ENCODE measurements around the gene APH1A. TPM values are rescaled to one million over a fixed set of nuclear protein-coding genes. Genes with fewer than 3 reads are reported as not detected.

APH1A gene
- total RNA-seq, 2 donors from 2014 or later: 128 to 129 TPM

- peak overlapping the region; percentile 9 to 91 for H3K4me3 Mint-ChIP-seq
Observed at GRCh38 chr1:150283260-150283659, 14.4 kb upstream of the APH1A start.

GRCh38 chr1:150282558-150282958, 13.7 kb upstream of the APH1A start:
- no peak for DNase-seq
- Mint-ChIP-seq H3K4me1 (ENCODE audit: low read depth) (peaks cover 30% of the 10 kb centered on the region), H3K27me3 (ENCODE audit: low read depth) (peaks cover 5% of the 10 kb centered on the region), H3K9me3 (no peaks in the 10 kb centered on the region), H3K36me3 (ENCODE audit: insufficient read depth in 2 of 2) (peaks cover 0 to 2% of the 10 kb centered on the region in 2 donors), H3K4me3 (peak overlapping the region; percentile 86 to 91), H3K27ac (no peak overlapping the region)
- no peak for ATAC-seq (replicated peaks in 1 of 2)

More at GRCh38 chr1:150283260-150283659, 14.4 kb upstream of the APH1A start:
- H3K36me3 Mint-ChIP-seq (ENCODE audit: insufficient read depth in 2 of 2): peaks cover 0 to 2% of the 10 kb centered on the region in 2 donors
- no peak overlapping the region for H3K27ac Mint-ChIP-seq
- peaks cover 30% of the 10 kb centered on the region for H3K4me1 Mint-ChIP-seq (ENCODE audit: low read depth)
- no peaks in the 10 kb centered on the region for H3K9me3 Mint-ChIP-seq
- H3K27me3 Mint-ChIP-seq (ENCODE audit: low read depth): peaks cover 5% of the 10 kb centered on the region
- ATAC-seq (replicated peaks in 1 of 2) (no peak), DNase-seq (no peak)

GRCh38 chr1:150281758-150282557, 13.1 kb upstream of the APH1A start, which contains the start of gene CIART:
TSS of gene CIART (plus strand) at chr1:150282554. CDS start at chr1:150283268, 714 bp downstream.
- peak; percentile 97 for ATAC-seq (replicated peaks in 1 of 2)
- Mint-ChIP-seq H3K9me3 (no peaks in the 10 kb centered on the region), H3K4me3 (peak within 1 kb of the TSS; percentile 86 to 91), H3K27ac (peak within 1 kb of the TSS; percentile 72), H3K36me3 (ENCODE audit: insufficient read depth in 2 of 2) (peaks cover 0 to 2% of the 10 kb centered on the region in 2 donors), H3K4me1 (ENCODE audit: low read depth) (peaks cover 30% of the 10 kb centered on the region), H3K27me3 (ENCODE audit: low read depth) (peaks cover 5% of the 10 kb centered on the region)
- peak; percentile 72 to 79 for DNase-seq

- peak; percentile 47 to 55 for ATAC-seq (replicated peaks in 1 of 2)
- peak overlapping the region; percentile 86 to 91 for H3K4me3 Mint-ChIP-seq
- peaks cover 5% of the 10 kb centered on the region for H3K27me3 Mint-ChIP-seq (ENCODE audit: low read depth)
- peak overlapping the region; percentile 72 for H3K27ac Mint-ChIP-seq
- H3K36me3 Mint-ChIP-seq (ENCODE audit: insufficient read depth in 2 of 2): peaks cover 0 to 2% of the 10 kb centered on the region in 2 donors
- peak; percentile 66 to 71 for DNase-seq
- H3K9me3 Mint-ChIP-seq: no peaks in the 10 kb centered on the region
- peaks cover 30% of the 10 kb centered on the region for H3K4me1 Mint-ChIP-seq (ENCODE audit: low read depth)
Observed at GRCh38 chr1:150281221-150281757, 12.5 kb upstream of the APH1A start.

GRCh38 chr1:150280138-150280707, 11.4 kb upstream of the APH1A start:
- ATAC-seq (replicated peaks in 1 of 2) (no peak), DNase-seq (no peak)
- Mint-ChIP-seq H3K9me3 (no peaks in the 10 kb centered on the region), H3K4me1 (ENCODE audit: low read depth) (peaks cover 30% of the 10 kb centered on the region), H3K4me3 (peak overlapping the region in 1 of 2 donors; percentile 60), H3K36me3 (ENCODE audit: insufficient read depth in 2 of 2) (peaks cover 0 to 2% of the 10 kb centered on the region in 2 donors), H3K27me3 (ENCODE audit: low read depth) (peaks cover 5% of the 10 kb centered on the region), H3K27ac (no peak overlapping the region)

- Mint-ChIP-seq H3K27ac (no peak overlapping the region), H3K4me1 (ENCODE audit: low read depth) (peaks cover 14% of the 10 kb centered on the region), H3K36me3 (ENCODE audit: insufficient read depth in 2 of 2) (no peaks in the 10 kb centered on the region), H3K27me3 (ENCODE audit: low read depth) (no peaks in the 10 kb centered on the region), H3K9me3 (no peaks in the 10 kb centered on the region), H3K4me3 (no peak overlapping the region)
- ATAC-seq (replicated peaks in 1 of 2) (no peak), DNase-seq (no peak)
Observed at GRCh38 chr1:150273311-150273710, 4.5 kb upstream of the APH1A start.

- Mint-ChIP-seq H3K9me3 (no peaks in the 10 kb centered on the region), H3K27me3 (ENCODE audit: low read depth) (no peaks in the 10 kb centered on the region), H3K36me3 (ENCODE audit: insufficient read depth in 2 of 2) (peaks cover 5 to 7% of the 10 kb centered on the region in 2 donors), H3K4me3 (no peak overlapping the region), H3K27ac (no peak overlapping the region), H3K4me1 (ENCODE audit: low read depth) (peaks cover 30% of the 10 kb centered on the region)
- no peak for DNase-seq
- no peak for ATAC-seq (replicated peaks in 1 of 2)
Observed at GRCh38 chr1:150271291-150271959, 2.6 kb upstream of the APH1A start.

- Mint-ChIP-seq H3K9me3 (no peaks in the 10 kb centered on the region), H3K27ac (peak overlapping the region; percentile 92), H3K4me3 (peak overlapping the region; percentile 98 to 99), H3K36me3 (ENCODE audit: insufficient read depth in 2 of 2) (peaks cover 5 to 15% of the 10 kb centered on the region in 2 donors), H3K27me3 (ENCODE audit: low read depth) (no peaks in the 10 kb centered on the region), H3K4me1 (ENCODE audit: low read depth) (peaks cover 30% of the 10 kb centered on the region)
- no peak for ATAC-seq (replicated peaks in 1 of 2)
- DNase-seq: no peak
Observed at GRCh38 chr1:150269451-150269850, 635 bp upstream of the APH1A start.

GRCh38 chr1:150268340-150268704, 494 bp downstream of the APH1A start:
- peak overlapping the region; percentile 98 to 99 for H3K4me3 Mint-ChIP-seq
- H3K9me3 Mint-ChIP-seq: no peaks in the 10 kb centered on the region
- peak; percentile 42 to 45 for DNase-seq
- peak; percentile 48 to 53 for ATAC-seq (replicated peaks in 1 of 2)
- peak overlapping the region; percentile 94 for H3K27ac Mint-ChIP-seq
- H3K36me3 Mint-ChIP-seq (ENCODE audit: insufficient read depth in 2 of 2): peaks cover 5 to 15% of the 10 kb centered on the region in 2 donors
- H3K4me1 Mint-ChIP-seq (ENCODE audit: low read depth): peaks cover 30% of the 10 kb centered on the region
- no peaks in the 10 kb centered on the region for H3K27me3 Mint-ChIP-seq (ENCODE audit: low read depth)

- ATAC-seq (replicated peaks in 1 of 2): no peak
- no peak for DNase-seq
- Mint-ChIP-seq H3K9me3 (no peaks in the 10 kb centered on the region), H3K36me3 (ENCODE audit: insufficient read depth in 2 of 2) (peaks cover 5 to 15% of the 10 kb centered on the region in 2 donors), H3K4me1 (ENCODE audit: low read depth) (peaks cover 30% of the 10 kb centered on the region), H3K27me3 (ENCODE audit: low read depth) (no peaks in the 10 kb centered on the region), H3K27ac (peak overlapping the region; percentile 94), H3K4me3 (peak overlapping the region; percentile 98 to 99)
Observed at GRCh38 chr1:150267896-150268295, 920 bp downstream of the APH1A start.

GRCh38 chr1:150263549-150263948, 5.3 kb downstream of the APH1A start:
- no peak overlapping the region for H3K4me3 Mint-ChIP-seq
- DNase-seq: no peak
- peaks cover 5 to 15% of the 10 kb centered on the region in 2 donors for H3K36me3 Mint-ChIP-seq (ENCODE audit: insufficient read depth in 2 of 2)
- peaks cover 9% of the 10 kb centered on the region for H3K27me3 Mint-ChIP-seq (ENCODE audit: low read depth)
- no peaks in the 10 kb centered on the region for H3K9me3 Mint-ChIP-seq
- peaks cover 16% of the 10 kb centered on the region for H3K4me1 Mint-ChIP-seq (ENCODE audit: low read depth)
- no peak for ATAC-seq (replicated peaks in 1 of 2)
- H3K27ac Mint-ChIP-seq: no peak overlapping the region

- H3K4me3 Mint-ChIP-seq: no peak overlapping the region
- H3K36me3 Mint-ChIP-seq (ENCODE audit: insufficient read depth in 2 of 2): peaks cover 2 to 12% of the 10 kb centered on the region in 2 donors
- DNase-seq: no peak
- no peak for ATAC-seq (replicated peaks in 1 of 2)
- peaks cover 11% of the 10 kb centered on the region for H3K4me1 Mint-ChIP-seq (ENCODE audit: low read depth)
- no peak overlapping the region for H3K27ac Mint-ChIP-seq
- H3K27me3 Mint-ChIP-seq (ENCODE audit: low read depth): peaks cover 18% of the 10 kb centered on the region
- no peaks in the 10 kb centered on the region for H3K9me3 Mint-ChIP-seq
Observed at GRCh38 chr1:150262388-150263320, 6.2 kb downstream of the APH1A start.
